ENCODE results near the gene HTR2A.

Gene HTR2A

GRCh38 chr13:46896341-46897137, at the start of gene HTR2A:
Gene HTR2A, minus strand, starts transcription at chr13:46897053. Its CDS starts 1,147 bp downstream, at chr13:46895906.
- H3K4me3 ChIP-seq (ENCODE audit: low read length): peak within 1 kb of the TSS; percentile 82
- TF ChIP-seq, protein P1, sequence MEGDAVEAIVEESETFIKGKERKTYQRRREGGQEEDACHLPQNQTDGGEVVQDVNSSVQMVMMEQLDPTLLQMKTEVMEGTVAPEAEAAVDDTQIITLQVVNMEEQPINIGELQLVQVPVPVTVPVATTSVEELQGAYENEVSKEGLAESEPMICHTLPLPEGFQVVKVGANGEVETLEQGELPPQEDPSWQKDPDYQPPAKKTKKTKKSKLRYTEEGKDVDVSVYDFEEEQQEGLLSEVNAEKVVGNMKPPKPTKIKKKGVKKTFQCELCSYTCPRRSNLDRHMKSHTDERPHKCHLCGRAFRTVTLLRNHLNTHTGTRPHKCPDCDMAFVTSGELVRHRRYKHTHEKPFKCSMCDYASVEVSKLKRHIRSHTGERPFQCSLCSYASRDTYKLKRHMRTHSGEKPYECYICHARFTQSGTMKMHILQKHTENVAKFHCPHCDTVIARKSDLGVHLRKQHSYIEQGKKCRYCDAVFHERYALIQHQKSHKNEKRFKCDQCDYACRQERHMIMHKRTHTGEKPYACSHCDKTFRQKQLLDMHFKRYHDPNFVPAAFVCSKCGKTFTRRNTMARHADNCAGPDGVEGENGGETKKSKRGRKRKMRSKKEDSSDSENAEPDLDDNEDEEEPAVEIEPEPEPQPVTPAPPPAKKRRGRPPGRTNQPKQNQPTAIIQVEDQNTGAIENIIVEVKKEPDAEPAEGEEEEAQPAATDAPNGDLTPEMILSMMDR (conservative IDR thresholded peaks at IDR 0.05; ENCODE audit: low read length): no peak
- peak; percentile 46 for DNase-seq (ENCODE audit: low read depth)

DNA sequence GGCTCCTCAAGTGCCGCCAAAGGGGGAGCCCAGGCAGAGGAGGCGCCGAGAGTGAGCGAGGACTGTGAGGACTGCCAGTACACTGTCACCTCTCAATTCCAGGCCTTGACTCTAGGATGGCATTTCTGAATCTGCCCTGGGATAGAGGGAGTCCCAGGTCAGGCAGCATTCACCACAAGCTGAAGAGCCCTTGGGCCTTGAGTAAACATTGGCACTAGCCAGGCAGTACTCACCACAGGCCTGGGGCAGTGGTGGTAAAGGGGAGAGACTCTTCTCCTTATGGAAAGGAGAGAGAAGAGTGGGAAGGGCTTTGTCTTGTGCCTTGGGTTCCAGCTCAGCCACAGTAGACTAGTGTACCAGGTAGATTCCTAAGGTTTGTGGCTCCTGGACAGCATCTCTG, 39.7 kb upstream of the HTR2A start:
- H3K4me3 ChIP-seq (ENCODE audit: low read length): no peak overlapping the region
- DNase-seq (ENCODE audit: low read depth): no peak
- TF ChIP-seq, protein P1 (conservative IDR thresholded peaks at IDR 0.05; ENCODE audit: low read length): no peak

DNA sequence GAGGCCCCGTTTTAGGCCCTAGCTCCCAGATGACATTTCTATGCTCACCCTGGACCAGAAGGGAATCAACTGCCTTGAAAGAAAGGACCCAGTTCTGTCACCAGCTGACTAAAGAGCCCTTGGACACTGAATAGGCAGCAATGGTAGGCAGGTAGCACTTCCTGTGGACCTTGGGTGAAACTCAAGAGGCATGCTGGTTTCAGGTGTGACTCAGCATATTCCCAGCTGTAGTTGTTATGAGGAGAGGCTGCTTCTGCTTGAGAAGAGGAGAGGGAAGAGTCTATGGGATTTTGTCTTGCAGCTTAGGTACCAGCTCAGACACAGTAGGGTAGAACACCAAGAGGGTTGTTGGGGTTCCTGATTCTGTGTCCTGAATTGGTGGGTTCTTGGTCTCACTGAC, 37.9 kb upstream of the HTR2A start:
- TF ChIP-seq, protein P1 (conservative IDR thresholded peaks at IDR 0.05; ENCODE audit: low read length): no peak
- no peak overlapping the region for H3K4me3 ChIP-seq (ENCODE audit: low read length)
- no peak for DNase-seq (ENCODE audit: low read depth)

DNA sequence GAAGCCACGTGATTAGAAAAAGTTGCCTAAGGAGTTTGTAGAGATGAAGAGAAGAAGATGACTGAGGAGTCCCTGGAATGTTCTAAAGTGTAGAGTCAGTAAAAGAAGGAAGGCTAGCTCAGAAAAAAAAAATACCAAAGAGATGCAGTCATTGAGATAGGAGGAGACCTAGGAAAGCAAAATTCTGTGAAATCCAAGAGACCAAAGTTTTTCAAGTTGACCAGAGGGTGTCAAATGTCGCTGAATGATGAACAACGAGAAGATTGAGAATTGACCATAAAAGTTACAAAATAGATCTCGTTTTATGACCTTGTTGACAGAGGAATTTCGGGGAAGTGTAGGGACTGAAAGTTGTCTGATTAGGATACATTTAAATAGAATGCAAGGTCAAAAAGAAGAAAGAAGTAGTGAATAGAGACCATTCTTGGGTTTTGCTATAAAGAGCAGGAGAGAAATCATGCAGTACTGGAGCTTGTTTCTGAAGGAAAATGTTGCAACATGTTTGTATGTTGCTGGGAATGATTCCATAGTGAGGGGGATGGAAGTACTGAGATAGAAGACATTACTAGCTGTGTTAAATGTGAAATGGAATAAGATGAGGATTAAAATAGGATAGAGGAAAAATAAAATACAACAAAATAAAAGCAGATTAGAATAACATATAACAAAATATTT, 30.2 kb upstream of the HTR2A start:
- TF ChIP-seq, protein P1 (conservative IDR thresholded peaks at IDR 0.05; ENCODE audit: low read length): no peak
- peak; percentile 77 for DNase-seq (ENCODE audit: low read depth)
- H3K4me3 ChIP-seq (ENCODE audit: low read length): no peak overlapping the region

- H3K4me3 ChIP-seq (ENCODE audit: low read length): no peak overlapping the region
- DNase-seq (ENCODE audit: low read depth): no peak
- TF ChIP-seq, protein P1 (conservative IDR thresholded peaks at IDR 0.05; ENCODE audit: low read length): no peak
These were observed 28.6 kb upstream of the HTR2A start for GRCh38 chr13:46925486-46925885.

- H3K4me3 ChIP-seq (ENCODE audit: low read length): no peak overlapping the region
- TF ChIP-seq, protein P1 (conservative IDR thresholded peaks at IDR 0.05; ENCODE audit: low read length): no peak
- DNase-seq (ENCODE audit: low read depth): peak; percentile 28
These were observed 17.5 kb upstream of the HTR2A start for GRCh38 chr13:46914341-46914740.

- no peak overlapping the region for H3K4me3 ChIP-seq (ENCODE audit: low read length)
- TF ChIP-seq, protein P1 (conservative IDR thresholded peaks at IDR 0.05; ENCODE audit: low read length): no peak
These were observed 16.9 kb upstream of the HTR2A start for GRCh38 chr13:46913757-46914156.

More at GRCh38 chr13:46913757-46914156, 16.9 kb upstream of the HTR2A start:
- no peak for DNase-seq (ENCODE audit: low read depth)
